ENCODE results near the gene PSMF1. TPM values are rescaled to one million over a fixed set of nuclear protein-coding genes. Genes with fewer than 3 reads are reported as not detected.

PSMF1 gene
- total and polyA plus RNA-seq, 2 donors (not counting 3 experiments of a cell fraction or from before 2014, with no cell fraction given) = 142 to 354 TPM

DNA sequence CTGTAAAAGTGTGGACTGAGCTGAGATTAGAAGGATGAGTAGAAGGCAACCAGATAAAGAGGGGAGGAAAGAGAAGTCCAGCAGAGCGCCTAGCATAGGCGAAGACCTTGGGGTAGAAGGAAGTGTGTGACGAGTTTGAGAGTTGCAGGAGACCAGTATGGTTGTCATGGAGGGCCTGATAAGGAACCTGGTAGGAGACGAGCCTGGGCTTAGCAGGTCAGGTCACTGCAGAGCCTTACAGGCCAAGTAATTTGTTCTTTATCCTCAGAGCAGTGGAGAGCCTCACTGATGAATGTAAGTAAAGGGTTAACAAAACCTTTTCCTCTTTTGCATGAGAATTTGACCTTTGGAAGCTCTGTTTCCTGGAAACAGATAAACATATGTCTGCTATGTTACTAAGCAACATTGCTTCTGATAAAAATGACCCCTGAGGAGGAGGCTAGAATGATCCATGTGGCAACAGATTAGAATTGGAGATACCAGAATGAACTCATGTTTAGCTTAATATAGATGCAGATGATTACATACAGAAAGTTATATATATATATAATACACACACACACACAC lies 69.3 kb downstream of the PSMF1 start:
- Histone ChIP-seq H3K4me1 (ENCODE audit: control insufficient read depth, extremely low read depth, insufficient read depth, low read length) (no peaks in the 10 kb centered on the region), H3K9me1 (replicated peaks; ENCODE audit: control insufficient read depth, extremely low read depth, insufficient read depth, low read length) (no peaks in the 10 kb centered on the region), H3K27ac (ENCODE audit: insufficient read depth, low read depth, low read length) (no peak overlapping the region), H4K20me1 (replicated peaks; ENCODE audit: control insufficient read depth, extremely low read depth, insufficient read depth, low read length) (no peaks in the 10 kb centered on the region), H3K4me2 (ENCODE audit: insufficient read depth, low read length) (no peak overlapping the region), H3K36me3 (ENCODE audit: control insufficient read depth in 2 of 2, extremely low read depth in 1 of 2, insufficient read depth in 2 of 2, low read length in 2 of 2) (no peaks in the 10 kb centered on the region), H3K4me3 (replicated peaks in 1 of 3; ENCODE audit: insufficient read depth in 1 of 3, low read depth in 1 of 3, low read length in 3 of 3) (no peak overlapping the region), H3K9me3 (replicated peaks; ENCODE audit: control insufficient read depth, insufficient read depth, low read length) (no peaks in the 10 kb centered on the region), H3K9ac (replicated peaks; ENCODE audit: extremely low read depth, insufficient read depth, low read length) (no peak overlapping the region), H3K79me2 (ENCODE audit: control insufficient read depth, insufficient read depth, low read length) (no peaks in the 10 kb centered on the region), H2AFZ (ENCODE audit: low read depth, low read length) (no peak overlapping the region), H3K27me3 (ENCODE audit: control insufficient read depth in 2 of 2, insufficient read depth in 2 of 2, low read length in 2 of 2) (peaks cover 16 to 37% of the 10 kb centered on the region in 2 experiments)
- ChIA-PET CTCF (interaction anchor here (0.8 to 1.6 kb wide), 2 partner anchors 230 to 232 kb away, joined by 3 to 5 read pairs; no protein-coding TSS in a partner anchor), POLR2A (no interaction called here)
- intact Hi-C loops (cut with micrococcal nuclease) = loop anchor here (10.0 kb wide), 1 partner anchor 233 kb away; no protein-coding TSS in a partner anchor
- dilution Hi-C loops (cut with MboI; ENCODE audit: extremely low pct_ligation_motif_present, low sequenced_read_pairs) = no loop called here
- DNase-seq (ENCODE audit: low read depth, low spot score) (no peak), FAIRE-seq (no peak)
- TF ChIP-seq, protein P1, sequence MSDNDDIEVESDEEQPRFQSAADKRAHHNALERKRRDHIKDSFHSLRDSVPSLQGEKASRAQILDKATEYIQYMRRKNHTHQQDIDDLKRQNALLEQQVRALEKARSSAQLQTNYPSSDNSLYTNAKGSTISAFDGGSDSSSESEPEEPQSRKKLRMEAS (IDR thresholded peaks at IDR 0.05; ENCODE audit: insufficient read depth, insufficient read length) = no peak
- TF ChIP-seq EZH2 (IDR thresholded peaks at IDR 0.05; ENCODE audit: borderline replicate concordance, low read depth, low read length, severe bottlenecking) (no peak), JUN (IDR thresholded peaks at IDR 0.05; ENCODE audit: borderline replicate concordance, insufficient read depth, insufficient read length, low read depth) (no peak), FOS (IDR thresholded peaks at IDR 0.05; ENCODE audit: borderline replicate concordance, insufficient read depth, low read length) (no peak), POLR2AphosphoS5 (IDR thresholded peaks at IDR 0.05; ENCODE audit: insufficient read depth, low read depth, low read length) (no peak), GATA2 (IDR thresholded peaks at IDR 0.05; ENCODE audit: insufficient read depth, insufficient read length, low read depth, low read length) (no peak), POLR2A (IDR thresholded peaks at IDR 0.05; ENCODE audit: low read depth, low read length) (no peak), MYC (IDR thresholded peaks at IDR 0.05; ENCODE audit: low read depth, low read length) (no peak)
- TF ChIP-seq, protein P2, sequence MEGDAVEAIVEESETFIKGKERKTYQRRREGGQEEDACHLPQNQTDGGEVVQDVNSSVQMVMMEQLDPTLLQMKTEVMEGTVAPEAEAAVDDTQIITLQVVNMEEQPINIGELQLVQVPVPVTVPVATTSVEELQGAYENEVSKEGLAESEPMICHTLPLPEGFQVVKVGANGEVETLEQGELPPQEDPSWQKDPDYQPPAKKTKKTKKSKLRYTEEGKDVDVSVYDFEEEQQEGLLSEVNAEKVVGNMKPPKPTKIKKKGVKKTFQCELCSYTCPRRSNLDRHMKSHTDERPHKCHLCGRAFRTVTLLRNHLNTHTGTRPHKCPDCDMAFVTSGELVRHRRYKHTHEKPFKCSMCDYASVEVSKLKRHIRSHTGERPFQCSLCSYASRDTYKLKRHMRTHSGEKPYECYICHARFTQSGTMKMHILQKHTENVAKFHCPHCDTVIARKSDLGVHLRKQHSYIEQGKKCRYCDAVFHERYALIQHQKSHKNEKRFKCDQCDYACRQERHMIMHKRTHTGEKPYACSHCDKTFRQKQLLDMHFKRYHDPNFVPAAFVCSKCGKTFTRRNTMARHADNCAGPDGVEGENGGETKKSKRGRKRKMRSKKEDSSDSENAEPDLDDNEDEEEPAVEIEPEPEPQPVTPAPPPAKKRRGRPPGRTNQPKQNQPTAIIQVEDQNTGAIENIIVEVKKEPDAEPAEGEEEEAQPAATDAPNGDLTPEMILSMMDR (IDR thresholded peaks at IDR 0.05; ENCODE audit: extremely low read depth in 1 of 2, insufficient read depth in 1 of 2, low read depth in 1 of 2, low read length in 2 of 2) = no peak
- no TSS peak for BruUV-seq (replicated peaks)

Data from endothelial cell of umbilical vein (primary cell).